ENCODE measurements around the gene TRIM42. TPM values are rescaled to one million over a fixed set of nuclear protein-coding genes. Genes with fewer than 3 reads are reported as not detected.

TRIM42 gene
- total RNA-seq, 1 donor from 2014 or later: not detected

DNA sequence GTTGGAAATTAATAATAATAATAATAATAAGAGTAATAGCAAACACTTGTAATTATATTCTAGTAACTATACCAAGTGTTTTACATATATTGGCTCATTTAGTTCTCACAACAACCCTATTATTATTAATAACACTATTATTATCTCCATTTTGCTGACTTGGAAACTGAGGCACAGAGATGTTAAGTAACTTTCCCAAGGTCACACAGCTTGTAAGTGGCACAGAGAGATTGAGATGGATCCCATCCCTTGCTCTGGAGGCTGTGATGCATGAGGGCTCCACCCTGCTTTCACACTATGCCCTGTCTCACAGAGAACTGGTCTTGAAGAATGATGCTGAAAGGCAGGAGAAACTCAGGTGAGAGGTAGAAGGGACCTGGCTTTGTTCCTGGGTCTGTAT lies 31.9 kb downstream of the TRIM42 start:
- no peak for DNase-seq (ENCODE audit: low read depth)

DNA sequence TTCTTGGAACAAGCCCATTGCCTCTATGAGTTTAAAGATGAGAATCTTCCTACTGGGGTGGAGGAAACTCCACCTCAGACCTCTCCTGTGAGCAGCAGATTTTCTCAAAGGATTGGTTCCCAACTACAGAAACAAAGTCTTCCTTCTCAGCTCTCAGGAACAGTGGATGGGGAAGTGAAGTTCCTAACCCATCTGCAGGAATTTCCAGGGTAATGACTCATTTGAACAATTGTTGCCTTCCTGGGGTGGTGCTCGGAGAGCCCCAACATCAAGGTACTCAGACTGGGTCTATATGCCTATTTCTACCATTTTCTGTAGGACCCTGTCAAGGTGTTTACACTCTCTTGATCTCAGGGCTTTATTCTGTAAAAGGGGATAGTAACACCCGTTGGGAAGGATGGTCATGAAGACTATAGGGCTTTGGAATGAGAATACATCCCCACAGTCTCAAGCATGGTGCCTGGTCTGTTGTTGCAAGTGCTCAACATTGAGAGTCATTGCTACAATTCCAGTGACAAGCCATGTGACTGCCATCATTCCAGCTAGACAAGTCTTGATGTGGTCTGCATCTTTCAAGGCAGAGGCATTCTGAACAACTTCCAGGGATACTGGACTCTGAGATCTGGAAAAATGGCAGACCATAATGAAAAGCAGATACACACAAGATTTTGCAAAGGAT lies 33.0 kb downstream of the TRIM42 start:
- DNase-seq (ENCODE audit: low read depth): no peak

DNA sequence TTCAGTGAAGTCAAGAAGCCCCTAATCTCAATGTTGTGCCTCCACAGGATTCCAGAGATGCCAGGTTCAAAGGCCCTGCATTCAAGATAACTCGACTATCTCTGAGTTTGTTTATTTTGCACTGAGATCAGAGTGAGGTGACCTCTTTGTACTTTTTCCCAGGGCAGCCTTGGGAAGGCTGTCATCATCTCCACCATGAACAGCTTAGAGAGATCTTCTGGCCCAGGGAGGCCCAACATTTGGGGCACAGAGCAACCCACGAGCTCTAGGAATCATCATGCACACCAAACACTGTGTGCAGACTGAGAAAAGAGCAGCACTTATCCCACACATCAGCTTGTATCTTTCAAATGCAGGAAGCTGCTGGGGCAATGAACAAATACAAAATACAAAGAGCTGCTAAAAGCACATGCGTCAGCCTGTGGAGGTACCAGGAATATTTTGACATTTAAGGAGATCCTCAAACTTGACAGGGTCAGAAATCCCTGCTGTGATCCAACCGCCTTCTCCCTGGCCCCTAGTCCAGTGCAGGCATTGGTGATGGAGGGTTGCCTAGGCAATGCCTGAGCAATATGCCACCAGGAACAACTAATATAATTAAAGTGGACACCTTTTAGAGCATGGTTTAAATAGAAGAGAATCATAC lies 33.6 kb downstream of the TRIM42 start:
- DNase-seq (ENCODE audit: low read depth): no peak

DNA sequence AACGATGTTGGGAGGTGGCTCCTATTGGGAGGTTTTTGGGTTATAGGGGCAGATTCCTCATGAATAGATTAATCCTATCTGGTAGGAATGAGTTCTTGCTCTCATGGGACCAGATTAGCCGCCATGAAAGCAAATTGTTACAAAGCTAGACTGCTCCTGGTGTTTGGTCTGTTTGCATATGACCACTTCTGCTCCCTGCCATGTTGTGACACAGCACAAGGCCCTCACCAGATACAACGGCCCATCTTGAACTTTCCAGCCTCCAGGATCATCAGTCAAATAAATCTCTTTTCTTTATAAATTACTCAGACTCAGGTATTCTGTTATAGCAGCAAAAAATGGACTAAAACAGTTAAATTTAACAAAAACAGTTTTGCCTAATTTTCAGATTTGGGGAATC lies 34.4 kb downstream of the TRIM42 start:
- no peak for DNase-seq (ENCODE audit: low read depth)

DNA sequence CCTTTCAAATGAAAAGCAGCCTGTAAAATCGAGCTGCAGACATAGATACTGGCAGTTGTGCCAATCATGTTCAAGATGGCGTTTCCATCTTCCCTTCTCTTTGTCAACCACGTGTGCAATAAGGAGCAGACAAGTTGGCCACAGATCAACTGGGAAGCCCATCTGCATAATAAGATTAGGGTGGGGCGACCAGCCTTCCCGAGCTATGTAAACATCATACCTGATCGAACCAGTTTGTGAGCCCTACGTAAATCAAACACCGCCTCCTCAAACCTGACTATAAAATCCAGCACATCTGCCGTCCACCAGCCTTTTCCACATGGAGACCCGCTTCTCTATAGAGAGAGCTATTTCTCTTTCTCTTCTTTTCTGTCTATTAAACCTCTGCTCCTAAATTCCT lies 37.2 kb downstream of the TRIM42 start:
- no peak for DNase-seq (ENCODE audit: low read depth)

DNA sequence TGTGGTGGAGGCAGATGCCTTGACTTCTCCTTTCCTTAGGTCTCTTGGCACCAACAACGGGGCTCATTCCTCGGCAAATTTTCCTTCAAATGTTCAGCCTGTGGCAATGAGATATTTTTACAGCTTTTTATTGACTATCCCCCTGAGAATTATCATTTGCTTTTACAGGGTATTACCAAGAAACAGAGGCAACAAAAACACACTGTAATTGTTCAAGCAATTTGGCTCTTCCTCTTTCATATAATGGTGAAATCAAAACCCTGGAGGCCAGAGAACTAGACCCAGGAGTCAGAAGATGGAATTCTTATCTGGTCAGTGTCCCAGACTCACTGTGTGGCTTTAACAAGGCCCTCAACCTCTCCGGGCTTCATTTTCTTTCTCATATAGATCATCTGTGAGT lies 40.1 kb downstream of the TRIM42 start:
- DNase-seq (ENCODE audit: low read depth): no peak

DNA sequence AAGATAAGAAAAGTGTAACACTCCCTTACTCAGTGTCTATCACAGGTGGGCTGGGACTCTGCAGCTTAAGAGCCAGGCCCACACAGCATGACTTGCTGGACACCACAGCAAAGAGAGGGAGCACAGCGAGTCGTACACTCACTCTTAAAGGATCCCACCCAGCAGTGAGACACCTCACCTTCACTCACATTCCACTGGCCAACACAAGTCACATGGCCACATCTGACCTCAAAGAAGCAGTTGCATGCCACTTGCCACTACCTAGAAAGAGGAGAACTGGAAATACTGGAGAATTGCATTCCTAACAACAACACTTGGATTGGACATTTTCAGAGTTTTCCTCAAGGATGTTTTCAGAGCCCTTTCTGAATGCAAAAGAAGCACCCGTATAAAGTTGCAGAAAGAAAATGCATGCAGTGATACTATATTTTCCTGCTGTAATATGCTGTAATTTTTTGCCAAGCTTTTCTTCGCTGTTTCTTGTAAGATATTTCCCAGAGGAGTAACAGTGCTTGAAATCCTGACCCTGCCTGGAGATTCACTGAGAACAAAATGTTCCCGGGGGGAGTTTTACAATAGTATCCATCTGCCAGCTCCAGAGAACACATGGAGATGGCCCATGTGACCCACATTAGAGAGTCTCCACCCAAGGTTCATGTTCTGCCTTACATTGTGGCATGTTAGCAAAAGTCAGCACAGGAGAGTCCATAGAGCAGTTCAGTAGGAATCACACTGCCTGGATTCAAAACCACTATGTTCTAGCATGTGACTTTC lies 42.2 kb downstream of the TRIM42 start:
- no peak for DNase-seq (ENCODE audit: low read depth)

DNA sequence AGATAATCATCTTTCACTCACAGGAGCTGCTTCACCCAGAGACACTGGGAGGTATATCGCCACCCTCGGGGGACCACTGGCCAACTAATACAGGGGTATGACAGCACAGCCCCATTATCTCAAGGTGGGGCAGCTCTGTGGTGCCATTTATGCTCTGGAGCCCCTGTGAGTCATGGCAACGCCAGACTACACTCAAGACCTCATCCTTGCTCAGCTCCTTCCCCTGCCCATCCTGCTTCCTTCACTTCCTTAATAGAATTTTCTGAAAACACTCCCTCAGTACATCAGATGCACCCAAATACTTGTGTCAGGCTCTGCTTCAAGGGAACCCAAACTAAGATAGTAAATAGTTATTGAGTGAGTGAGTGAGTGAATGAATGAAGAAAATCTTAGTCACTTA lies 45.7 kb downstream of the TRIM42 start:
- no peak for DNase-seq (ENCODE audit: low read depth)

DNA sequence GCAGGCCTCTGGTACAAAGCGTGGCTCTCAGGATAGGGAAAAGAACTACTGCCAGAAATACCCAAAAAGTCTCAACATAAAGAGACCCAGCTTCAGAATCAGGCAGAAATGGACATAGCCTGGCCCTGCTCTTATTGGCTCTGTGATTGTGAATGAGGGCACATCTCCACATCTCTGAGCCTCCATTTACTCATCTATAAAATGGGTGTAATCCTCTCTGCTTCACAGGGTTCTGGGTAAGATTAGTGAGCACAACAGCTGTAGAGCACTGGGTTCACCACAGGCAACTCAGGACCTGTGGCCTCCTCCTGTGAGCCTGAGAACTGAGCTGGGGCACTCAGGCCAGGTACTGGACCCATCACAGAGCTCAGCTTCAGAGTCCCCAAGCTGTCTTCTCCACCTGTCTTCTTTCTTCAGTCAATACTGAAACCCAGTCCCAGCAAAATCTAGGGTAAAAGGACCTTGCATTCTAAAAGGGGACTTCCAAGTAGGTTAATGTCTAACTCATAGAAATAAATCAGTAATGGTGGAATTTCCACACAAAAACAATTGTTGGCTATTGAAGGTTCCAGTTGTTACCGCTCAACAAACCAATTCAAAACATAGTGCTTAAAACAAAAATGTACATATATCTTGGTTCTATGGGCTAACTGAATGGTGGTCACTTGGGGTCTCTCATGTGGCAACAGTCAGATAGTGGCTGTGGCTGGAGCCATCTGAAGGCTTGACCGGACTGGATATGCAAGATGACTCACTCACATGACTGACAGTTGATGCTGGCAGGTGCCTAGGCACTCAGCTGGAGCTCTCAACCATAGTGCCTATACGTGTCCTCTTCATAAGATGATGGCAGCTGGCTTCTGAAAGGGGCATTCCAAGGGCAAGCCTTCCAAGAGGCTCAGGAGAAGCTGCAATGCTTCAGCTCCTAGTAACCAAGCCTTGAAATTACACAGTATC lies 47.3 kb downstream of the TRIM42 start:
- peak; percentile 19 for DNase-seq (ENCODE audit: low read depth)

DNA sequence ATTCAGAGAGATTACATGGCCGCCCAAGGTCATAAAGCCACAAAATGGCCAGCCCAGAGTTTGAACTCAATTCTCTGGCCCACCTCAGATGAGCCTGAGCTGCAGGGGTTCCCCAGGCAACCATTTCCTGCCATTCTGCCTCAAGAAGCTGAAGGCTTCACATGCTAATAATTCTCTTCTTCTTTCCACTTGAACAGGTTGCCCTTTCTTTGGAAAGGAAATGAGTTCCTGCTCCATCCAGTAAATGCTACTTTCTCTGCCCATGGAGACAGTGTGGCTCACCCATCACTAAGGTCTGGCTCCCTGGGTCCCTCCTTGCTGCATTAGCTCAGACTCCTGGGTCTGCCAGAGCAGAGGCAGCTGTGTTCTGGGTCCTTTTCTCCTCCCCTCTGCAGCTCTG lies 48.2 kb downstream of the TRIM42 start:
- DNase-seq (ENCODE audit: low read depth): no peak

DNA sequence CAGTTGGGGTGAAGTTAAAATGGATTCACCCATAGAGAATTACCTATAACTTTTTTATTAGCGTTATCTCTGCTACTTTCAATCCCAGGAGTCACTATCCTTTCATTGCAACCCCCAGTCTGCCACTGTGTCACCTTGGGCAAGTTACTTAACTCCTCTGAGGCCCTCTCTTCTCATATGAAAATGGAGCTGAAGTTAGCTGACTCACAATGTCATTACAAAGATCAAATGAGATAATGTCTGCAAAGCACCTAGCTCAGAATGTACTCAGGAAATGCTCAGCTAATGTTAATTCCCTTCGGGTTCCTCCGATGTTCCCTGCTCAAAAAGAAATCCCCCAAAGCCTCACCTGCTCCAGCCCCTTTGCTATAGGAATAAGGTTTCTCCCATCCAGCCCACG lies 50.0 kb downstream of the TRIM42 start:
- no peak for DNase-seq (ENCODE audit: low read depth)

DNA sequence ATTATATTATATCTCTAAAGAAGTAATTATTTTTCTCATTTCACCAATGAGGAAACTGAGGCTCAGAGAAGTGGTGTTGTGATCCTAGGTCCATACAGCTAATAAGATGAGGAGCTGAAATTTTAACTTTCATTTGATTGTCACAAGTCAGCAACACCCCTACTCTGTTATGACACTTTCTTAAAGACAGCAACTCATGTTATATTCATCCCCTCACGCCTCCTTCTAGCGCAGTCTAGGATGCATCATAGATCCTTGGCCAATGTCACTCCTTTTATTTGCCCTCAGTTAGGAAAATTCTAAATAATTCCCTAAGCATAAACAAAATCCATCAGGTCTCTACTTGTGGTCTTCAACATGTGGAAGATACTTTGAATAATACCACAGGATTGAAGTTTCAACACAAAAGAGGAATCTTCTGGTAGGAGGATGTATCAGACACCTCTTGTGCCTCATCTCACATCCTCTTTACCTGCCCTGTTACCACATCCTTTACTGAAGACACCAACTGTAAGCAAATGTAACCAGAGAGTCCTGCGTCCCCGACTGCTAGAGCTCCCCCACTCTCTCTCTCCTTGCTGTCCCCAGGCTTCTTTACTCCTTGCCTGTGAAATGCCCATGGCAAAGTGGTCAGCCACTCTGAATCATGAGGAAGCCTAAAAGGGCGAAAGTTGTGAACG lies 53.7 kb downstream of the TRIM42 start:
- no peak for DNase-seq (ENCODE audit: low read depth)

DNA sequence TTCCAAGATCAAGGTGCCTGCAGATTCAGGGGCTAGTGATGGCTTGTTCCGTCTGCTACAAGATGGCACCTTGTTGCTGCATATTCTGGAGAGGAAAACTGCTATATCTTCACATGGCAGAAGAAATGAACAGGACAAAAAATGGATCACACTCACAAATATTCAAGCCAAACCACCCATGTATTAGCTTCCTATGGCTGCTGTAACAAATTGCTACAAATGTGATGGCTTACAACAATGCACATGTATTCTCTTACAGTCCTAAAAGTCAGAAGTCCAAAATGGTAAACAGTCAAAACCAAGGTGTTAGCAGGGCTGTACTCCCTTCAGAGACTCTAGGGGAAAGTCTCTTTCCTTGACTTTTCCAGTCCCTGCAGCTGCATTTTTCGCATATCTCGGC lies 55.8 kb downstream of the TRIM42 start:
- no peak for DNase-seq (ENCODE audit: low read depth)

DNA sequence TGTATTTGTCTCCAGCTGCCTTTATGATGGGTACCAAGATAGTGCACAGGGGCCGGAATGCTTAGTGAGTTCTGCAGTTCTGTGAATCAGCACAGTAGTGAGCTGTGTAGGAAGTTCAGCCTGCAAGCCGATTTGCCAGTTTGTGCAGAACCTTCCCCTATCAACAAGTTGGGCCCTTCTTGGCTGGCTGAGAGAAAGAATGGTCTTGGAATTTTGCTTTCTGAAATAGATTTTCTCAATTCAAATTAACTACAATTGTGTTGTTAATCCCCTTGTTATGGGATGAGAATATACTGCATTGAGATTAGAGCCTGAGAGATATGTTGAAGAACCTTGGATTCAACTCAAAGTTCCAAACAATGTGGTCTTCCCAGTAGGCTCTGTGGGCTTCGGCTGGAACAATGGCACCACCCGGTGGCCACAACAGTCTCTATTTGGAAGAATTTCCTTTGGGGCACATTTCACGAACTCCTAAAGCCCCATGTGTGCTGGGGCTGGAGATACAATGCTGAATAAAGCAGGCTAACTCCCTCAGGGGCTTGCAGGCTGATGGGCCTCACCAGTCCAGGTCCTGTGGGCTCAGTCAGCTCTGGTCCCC lies 59.1 kb downstream of the TRIM42 start:
- peak; percentile 69 for DNase-seq (ENCODE audit: low read depth)

DNA sequence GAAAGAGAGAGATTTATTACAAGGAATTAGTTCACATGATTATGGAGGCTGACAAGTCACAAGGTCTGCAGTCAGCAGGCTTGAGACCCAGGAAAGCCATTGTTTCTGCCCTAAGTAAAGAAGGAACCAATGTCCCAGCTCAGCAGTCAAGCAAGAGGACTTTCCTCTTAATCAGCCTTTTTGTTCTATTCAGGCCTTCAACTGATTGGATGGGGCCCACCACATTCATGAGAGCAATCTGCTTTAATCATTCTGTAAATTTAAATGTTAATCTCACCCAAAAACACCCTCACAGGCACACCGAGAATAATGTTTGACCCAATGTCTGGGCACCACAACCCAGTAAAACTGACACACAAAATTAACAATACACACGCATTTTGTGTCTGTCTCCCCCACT lies 64.3 kb downstream of the TRIM42 start:
- DNase-seq (ENCODE audit: low read depth): no peak

DNA sequence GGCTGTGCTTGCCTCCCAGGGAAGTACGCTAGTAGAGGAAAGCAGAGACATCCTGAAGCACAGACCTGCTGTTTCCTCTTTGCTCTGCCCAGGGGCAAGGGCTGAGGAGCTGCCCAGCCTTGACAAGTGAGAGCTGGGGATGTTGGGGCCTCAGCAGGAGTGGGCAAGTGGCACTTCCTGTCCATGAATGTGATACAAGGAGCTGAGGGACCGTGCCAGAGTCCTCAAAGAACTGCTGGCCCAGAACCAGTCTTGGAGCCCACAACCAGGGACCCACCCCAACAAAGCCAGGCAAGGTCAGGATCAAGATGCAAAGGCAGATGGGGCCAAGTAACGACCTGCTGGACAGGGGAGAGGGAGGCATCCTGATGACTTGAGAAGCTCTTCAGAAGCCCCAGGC lies 70.3 kb downstream of the TRIM42 start:
- no peak for DNase-seq (ENCODE audit: low read depth)

DNA sequence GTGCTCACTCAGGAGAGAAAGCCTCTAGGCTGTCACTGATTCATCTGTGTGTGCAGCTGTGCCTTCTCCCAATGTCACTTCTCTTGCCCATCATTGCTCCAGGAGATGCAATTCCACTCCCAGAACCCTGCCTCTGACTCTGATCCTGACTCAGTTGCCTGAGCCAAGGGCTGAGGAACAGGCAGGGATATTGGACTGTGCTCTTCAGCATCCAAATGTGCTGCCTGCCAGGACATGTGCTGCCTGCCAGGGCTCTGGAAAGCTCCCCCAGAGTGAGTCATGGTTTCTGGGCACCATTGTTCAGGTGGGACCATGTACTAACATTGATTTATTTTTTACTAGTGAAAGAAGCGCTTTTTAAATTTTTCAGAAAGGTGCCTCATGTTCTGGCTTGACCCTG lies 71.0 kb downstream of the TRIM42 start:
- no peak for DNase-seq (ENCODE audit: low read depth)

All from myocyte (in vitro differentiated cells).